Measurements from ENCODE around the gene TMEM69.
"Not testable (repeated sequence)": the region's sequence is repeated elsewhere in the genome, so short reads cannot be mapped to it uniquely, and the experiment has no call there.

TMEM69 gene

DNA sequence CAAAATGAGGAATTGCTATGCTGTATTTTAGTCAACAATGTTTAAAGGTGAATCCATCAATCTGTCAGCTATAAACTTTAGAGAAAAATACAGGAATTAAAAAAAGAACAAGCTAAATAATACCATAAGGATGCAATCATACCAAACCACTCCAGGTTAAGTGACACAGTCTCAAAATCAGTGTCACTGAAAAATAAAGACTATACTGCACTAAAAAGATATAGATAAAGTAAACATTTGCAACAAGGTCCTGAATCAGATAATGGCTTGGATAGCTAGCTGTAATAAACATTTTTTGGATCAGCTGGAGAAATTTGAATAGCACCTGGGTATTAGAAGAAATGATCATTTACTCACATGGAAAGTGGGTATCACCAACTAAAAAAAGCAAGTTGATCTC is 9.5 kb upstream of the TMEM69 start:
- DNase-seq, result no peak

DNA sequence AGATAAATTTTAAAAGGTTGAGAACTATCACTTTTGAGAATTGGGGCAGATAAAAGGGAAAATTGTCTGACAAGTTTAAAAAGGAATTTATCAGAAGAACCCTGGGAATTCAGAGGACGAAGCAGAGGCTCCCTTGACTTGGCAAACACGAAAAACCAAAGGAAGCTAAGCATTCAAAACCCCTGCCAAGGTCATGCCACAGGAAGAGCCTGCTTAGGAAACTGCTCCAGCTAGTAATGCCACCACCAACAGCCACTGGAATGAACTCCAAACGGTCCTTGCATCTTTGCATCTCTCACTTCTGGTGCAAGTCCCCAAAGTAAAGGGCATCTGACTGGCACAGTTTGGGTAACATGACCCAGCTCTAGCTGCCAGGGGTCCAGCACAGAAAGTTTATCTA is 8.9 kb upstream of the TMEM69 start:
- no peak for DNase-seq

DNA sequence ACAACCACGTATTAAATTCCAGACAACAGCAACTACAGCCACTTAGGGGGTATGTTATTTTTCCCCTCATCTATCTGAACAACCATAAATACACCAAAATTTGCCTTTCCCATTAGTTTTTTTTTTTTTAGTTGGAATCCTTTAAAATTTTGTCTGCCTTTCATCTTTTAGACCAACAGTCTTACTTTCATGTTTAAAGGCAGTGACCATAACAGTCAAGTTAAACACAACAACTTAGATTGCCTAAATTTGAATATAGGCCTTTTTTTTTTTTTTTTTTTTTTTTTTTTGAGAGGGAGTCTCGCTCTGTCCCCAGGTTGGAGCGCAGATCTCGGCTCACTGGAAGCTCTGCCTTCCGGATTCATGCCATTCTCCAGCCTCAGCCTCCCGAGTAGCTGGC is 5.0 kb upstream of the TMEM69 start:
- DNase-seq, result no peak

DNA sequence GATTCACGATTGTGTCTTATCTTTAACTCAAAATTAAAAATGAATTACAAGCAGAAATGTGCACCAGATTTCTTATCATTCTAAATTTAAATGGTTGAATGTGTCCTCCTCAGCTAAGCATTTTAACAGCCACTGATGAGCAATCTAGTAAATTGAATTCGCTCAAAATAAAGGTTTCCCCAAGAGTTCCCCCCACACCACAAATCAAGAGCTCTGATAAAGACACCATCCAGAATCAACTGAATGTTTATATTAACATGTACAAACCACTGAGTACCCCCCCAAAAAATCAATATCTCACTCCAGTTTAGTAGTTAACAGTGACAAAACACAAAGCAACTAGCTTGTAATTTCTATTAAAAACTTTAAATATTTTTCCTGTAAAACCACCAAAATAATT is 3.6 kb upstream of the TMEM69 start:
- no peak for DNase-seq

DNA sequence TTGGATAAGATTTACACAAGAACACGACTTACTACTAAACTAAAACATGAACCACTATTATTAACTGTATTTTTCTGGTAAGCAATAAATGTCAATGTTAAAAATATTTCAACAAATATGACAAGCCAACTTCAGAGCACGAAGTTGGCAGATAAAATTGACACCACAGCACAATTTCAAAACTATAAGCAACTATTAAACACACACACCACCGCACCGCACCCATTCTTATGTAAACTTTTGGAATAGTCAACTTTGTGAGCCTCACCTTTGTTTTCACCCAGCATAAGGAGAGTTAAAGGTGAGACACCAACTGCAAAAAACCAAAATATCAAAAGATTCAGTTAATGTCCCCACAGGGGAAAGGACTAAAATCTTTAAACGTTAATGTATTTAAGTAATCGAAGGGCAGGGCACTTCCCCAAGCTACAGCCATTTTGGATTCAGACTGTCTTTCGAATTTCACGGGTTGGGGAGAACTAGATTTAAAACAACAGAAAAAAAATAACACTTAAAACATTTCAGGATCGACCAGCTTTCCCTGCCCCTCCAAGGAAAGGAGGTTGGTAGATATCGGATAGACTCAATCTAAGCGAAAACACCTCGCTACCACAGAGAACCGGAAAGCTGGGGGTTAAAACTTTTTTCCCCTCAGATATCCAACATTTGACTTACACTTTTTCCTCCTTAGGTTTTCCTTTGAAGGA is 2.5 kb upstream of the TMEM69 start:
- peak; percentile 41 for DNase-seq

DNA sequence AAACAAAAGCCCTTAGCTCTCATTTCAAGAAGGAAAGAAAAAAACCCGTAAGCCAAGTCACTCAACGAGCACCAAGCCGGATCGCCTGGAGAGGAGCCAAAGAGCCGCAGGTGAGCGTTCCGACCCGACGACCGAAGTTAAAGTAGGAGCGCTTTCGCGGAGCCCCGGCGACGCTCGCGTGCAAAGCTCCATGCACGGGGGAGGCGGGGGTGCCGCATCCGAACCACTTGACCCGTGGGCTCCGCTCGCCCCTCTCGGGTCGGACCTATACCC is 2.0 kb upstream of the TMEM69 start:
- DNase-seq, result peak; percentile 86

DNA sequence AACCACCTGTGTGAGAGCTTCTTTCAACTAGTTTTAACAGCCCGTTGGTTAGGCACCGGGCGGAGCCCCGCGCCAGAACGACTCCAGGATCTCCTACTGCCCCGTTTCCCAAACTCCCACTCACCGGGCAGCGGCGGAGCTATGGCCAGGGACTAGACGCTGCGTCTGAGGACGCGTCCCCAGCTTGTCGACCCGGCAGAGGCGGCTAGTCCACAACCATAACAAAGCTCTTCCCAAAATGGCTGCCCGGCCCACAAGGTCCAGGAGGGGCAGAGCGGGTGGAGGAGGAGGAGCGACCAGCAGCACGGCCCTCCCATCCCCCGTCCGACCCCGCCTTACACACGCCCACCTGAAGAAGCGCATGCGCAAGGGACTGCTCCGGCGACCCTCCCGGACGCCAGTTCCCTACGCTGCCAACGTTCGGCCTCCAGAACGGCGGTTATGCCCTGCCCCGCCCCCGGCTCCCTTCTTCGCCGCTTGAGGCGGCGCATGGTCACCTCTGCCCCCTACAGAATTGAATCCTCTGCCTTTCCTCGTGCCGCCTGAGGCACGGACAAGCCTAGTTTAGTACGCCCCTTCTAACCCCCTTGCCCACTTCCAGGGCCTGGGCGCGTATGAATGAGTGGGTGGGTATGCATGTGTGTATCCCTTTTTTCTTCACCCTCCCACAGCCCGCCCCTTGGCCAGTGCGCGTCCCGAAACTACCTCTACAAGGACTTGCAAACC is 1.5 kb upstream of the TMEM69 start, which contains the start of gene GPBP1L1:
Gene GPBP1L1, minus strand, starts transcription at position 246 of the 726 bp plus-strand sequence. CDS start 27,446 bp downstream, outside the sequence.
- DNase-seq, result peak; percentile 98

DNA sequence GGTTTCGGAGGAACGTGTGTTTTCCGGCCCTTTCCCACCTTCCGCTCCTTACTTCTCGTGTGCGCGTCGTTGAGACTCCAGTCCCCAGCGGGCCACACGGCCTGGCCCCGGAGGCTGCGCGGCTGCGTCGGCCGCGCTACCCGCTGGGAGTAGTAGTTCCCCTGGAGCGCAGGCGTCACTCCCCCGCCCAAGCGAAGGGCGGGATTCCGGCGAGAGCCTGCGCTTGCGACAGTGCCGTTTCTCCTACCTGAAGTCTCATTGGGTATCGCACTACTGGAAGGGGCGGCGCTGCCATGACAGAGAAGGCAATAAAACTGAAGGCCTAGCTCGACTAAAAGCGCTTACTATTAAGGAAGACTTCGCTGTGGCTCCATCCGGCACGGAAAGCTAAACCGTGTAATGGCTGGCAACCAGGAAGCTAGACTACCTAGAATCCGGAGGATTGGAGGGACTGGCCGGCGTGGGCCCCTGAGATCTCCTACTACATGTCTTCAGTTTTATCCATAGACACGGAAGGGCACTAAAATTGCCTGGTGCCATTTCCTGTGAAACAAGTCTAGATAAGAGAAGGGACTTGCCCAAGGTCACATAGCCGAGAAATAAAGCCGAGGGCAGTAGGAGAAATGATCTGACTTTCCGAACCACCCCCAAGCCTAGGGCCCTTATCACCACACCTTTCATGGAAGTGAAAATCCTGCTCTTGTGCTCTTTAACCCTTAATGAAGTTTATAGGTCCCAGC is 797 bp upstream of the TMEM69 start:
- DNase-seq, result peak; percentile 100

DNA sequence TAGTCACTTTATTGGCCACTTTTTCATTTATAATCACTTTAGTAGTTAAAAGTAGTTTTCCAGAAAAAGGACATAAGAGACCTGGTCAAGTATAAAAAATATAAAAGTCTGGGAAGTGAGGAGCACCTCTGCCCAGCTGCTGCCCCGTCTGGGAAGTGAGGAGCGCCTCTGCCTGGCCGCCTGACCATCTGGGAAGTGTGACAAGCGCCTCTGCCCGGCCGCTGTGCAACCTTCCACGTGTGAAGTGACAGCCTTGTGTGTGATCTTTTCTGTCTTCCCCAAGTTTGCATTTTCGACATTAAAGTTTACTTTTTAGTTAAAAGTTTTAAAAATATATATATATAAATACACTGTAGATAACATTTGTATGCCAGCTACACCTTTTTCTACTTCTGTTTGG is 5.8 kb downstream of the TMEM69 start:
- not testable (repeated sequence) for DNase-seq

DNA sequence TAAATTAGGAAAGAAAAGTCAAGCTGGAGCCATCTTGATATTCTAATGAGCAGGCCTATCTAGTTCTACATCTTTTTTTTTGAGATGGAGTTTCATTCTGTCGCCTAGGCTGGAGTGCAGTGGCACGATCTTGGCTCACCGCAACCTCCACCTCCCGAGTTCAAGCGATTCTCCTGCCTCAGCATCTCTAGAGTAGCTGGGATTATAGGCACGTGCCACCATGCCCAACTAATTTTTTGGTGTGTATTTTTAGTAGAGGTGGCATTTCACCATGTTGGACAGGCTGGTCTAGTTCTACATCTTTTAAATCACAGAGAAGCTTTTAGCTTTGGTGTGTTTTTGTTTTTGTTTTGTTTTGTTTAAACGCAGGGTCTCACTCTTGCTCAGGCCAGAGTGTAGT is 6.8 kb downstream of the TMEM69 start:
- DNase-seq, result no peak

DNA sequence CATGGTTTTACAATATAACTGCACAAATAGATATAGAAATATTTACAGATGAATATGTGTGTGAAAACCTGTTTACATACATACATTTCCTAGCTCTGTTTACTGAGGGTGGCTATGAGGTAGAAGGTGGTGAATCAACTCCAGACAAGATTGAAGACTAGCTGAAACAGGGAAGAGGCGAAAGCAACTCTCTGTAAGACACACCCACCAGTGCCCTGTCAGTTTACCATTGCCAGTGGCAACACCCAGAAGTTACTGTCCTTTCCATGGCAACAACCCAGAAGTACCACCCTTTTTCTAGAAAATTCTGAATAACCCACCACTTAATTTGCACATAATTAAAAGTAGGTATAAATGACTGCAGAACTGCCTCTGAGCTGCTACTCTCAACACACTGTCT is 16.7 kb downstream of the TMEM69 start:
- DNase-seq, result no peak

DNA sequence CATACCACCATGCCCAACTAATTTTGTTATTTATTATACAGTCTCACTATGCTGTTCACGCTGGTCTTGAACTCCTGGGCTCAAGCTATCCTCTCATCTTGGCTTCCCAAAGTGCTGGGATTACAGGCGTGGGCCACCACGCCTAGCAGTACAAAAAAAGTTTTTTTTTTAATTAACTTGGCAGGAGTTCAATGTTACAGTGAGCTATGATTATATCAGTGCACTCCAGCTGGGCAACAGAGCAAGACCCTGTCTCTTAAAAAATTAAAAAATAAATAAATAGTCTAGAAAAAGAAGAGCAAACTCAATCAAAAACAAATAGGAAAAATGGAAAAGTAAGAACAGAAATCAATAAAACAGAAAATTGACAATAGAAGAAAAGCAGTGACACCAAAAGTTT is 25.7 kb downstream of the TMEM69 start:
- no peak for DNase-seq

DNA sequence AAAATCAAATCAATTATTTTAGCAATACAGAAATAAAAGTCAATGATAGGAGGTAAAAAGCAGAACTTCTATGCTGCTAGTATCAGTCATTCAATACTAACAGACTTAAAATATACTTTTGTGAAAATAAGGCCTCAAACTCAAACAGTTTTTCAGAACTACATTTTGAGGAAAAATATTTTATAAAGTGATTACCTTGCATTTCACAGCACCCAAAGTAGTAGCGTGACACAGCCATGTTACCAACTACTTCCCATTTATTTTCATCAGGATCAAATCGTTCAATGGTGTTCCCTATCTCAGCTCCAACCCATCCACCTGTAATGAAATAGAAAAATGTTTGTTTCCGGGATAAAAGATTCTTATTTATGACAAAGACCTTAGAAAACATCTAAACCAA is 28.7 kb downstream of the TMEM69 start:
- no peak for DNase-seq

DNA sequence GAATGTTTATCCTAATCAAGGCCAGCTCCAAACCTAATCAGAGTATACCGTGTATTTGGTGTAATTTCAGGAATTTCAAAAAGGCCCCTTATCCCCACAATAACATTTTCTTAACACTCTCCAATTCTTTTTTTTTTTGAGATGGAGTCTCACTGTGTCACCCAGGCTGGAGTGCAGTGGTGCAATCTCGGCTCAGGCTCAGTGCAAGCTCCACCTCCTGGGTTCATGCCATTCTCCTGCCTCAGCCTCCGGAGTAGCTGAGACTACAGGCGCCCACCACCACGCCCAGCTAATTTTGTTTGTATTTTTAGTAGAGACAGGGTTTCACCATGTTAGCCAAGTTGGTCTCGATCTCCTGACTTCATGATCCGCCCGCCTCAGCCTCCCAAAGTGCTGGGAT is 29.4 kb downstream of the TMEM69 start:
- not testable (repeated sequence) for DNase-seq

DNA sequence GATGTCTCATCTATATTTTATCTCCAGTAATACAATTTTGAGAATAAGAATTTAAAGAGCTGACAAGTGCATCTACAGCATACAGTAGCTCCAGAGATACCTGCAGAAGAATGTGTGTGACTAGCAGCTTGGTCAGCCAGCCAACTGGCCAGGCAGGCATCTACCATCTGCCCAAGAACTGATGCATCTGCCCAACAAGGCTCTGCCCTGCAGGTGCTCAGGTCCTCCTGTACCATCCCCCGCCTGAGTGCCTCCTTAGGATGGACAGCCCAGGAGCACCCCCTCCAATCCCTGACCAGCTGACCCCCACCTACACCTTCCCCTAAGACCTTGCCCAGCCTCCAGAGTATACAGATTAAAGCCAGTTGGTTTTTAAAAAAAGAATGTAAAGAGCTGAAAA is 30.3 kb downstream of the TMEM69 start:
- DNase-seq, result peak; percentile 12

DNA sequence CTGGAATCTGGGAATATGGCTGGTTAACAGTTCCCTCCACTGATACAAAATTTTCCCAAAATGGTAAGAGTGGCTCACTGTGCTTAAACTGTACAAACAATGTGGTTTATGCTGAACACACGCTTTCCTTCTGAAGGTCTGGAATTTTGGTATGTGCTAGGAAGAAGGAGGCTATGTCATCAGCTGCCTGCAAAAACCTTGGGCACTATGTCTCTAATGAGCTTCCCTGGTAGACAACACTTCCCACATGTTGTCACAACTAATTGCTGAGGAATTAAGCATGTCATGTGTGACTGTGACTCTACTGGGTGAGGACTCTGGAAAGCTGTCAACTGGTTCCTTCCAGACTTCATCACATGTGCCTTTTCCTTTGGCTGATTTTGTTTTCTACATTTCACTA is 33.2 kb downstream of the TMEM69 start:
- no peak for DNase-seq

DNA sequence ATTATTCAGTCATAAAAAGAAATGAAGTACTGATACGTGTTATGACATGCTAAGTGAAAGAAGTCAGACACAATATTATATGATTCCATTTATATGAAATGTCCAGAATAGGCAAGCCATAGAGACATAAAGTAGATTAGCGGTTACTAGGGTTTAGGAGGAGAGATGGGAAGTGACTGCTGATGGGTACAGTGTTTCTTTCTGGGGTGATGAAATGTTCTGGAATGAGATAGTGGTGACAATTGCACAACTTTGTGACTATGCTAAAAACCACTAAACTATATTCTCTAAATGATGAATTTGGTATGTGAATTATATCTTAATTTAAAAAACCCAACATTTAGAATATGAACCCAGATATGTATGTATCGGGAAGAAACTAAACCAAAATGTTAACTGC is 34.8 kb downstream of the TMEM69 start:
- no peak for DNase-seq

DNA sequence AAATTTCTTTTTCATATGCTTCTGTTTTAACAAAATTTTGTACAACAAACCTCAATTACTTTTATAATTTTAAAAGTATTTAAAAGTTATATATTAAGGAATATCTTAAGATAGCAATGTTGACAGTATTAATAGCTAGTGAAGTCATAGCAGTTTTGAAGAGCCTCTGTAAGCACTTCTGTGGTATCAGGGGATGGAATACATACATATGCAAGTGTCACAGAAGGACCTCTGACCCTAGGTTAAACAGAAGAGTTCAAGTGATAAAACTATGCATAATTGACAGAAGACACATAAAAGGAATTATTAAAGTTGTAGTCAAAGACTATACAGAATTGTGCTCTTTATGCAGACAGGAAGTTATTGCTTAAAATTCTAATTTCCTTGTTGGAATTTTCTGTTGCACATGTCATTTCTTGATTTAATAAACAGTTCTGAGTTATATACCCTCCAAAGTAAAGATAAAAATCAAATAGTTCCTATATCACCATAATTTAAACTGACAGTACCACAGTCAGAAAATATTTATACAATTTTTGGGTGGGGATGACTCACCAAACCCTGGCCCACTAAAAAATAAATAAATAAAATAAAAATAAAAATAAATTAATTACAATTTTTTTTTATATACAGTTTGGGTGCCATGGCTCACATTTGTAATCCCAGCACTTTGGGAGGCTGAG is 35.4 kb downstream of the TMEM69 start:
- DNase-seq, result peak; percentile 7

DNA sequence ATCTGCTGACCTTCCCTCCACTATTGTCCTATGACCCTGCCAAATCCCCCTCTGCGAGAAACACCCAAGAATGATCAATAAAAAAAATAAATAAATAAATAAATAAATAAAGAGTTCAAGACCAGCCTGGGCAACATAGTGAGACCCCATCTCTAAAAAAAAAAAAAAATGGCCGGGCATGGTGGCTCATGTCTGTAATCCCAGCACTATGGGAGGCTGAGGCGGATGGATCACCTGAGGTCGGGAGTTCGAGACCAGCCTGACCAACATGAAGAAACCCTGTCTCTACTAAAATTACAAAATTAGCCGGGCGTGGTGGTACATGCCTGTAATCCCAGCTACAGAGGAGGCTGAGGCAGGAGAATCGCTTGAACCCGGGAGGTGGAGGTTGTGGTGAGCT is 38.0 kb downstream of the TMEM69 start:
- DNase-seq, result not testable (repeated sequence)

DNA sequence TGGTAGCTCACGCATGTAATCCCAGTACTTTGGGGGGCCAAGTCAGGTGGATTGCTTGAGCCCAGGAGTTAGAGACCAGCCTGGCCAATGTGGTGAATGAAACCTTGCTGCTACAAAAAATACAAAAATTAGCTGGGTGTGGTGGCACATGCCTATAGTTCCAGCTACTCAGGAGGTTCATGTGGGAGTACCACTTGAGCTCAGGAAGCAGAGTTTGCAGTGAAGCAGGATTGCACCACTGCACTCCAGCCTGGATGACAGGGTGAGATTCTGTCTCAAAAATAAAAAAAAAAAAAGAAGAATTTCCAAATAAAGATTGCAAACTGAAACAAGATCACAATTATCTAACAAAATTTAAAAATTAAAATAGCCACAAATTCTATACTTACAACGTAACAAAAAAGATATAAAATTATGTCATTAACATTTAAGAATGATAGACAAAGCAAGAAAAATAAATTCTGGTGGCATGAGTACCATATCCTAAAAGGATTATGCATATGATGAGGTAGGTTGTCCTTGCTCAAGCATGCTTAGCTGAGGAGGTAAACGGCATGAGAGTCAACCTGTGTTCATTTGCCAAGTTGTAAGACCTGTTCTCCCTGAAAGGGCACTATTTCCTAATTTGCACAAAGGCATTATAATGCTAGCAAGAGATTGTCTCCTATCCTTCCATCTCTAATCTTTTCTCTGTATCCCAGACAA is 42.2 kb downstream of the TMEM69 start:
- DNase-seq, result peak; percentile 77

DNA sequence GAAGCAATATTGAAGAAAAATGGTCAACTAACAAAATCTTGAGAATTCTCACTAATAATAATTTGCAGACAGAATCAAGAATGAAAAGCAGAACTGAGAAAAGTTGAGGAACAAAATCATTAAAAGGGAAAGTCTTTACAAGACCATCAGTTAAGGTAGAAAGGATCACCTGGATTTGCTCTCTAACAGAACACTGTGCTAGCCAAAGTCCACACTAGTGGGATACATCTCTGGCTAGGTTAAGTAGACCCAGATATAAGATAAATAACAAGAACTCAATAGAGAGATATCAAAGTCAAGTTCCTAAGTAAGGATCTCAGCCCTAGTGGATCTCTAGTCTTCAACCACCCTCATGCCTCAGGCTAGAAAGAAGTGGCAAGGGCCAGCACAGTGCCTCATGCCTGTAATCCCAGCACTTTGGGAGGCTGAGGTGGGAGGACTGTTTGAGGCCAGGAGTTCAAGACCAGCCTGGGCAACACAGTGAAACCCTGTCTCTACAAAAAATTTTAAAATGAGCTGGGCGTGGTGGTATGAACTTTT is 42.9 kb downstream of the TMEM69 start:
- DNase-seq, result no peak

DNA sequence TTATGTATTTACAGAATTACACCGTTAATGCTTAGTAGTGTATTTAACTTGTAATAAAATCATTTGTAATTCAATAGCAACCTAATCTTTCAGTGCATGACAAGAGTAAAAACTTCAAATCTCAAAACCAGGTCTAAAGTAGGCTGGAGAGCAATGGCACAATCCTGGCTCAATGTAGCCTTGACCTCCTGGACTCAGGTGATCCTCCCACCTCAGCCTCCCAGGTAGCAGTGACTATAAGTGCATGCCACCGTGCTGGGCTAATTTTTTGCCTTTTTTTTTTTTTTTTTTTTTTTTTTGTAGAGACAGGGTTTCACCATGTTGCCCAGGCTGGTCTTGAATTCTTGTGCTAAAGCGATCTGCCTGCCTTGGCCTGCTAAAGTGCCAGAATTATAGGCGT is 51.2 kb downstream of the TMEM69 start:
- no peak for DNase-seq

All from DMS53 (cell line).